Measurements from ENCODE around the gene MARCOL. TPM values are rescaled to one million over a fixed set of nuclear protein-coding genes. Genes with fewer than 3 reads are reported as not detected.

The MARCOL gene
- not detected for total RNA-seq

GRCh38 chr5:148238418-148238794 is at the start of gene MARCOL:
MARCOL (plus strand) TSS chr5:148238525; CDS start chr5:148238598, 73 bp downstream.
- Mint-ChIP-seq H3K36me3 (no peaks in the 10 kb centered on the region), H3K4me1 (no peaks in the 10 kb centered on the region), H3K9me3 (no peaks in the 10 kb centered on the region), H3K27me3 (peaks cover 3% of the 10 kb centered on the region), H3K4me3 (no peak within 1 kb of the TSS), H3K27ac (no peak within 1 kb of the TSS)
- no peak for DNase-seq

- no peaks in the 10 kb centered on the region for H3K36me3 Mint-ChIP-seq
- H3K27ac Mint-ChIP-seq: no peak overlapping the region
- H3K27me3 Mint-ChIP-seq: peaks cover 26% of the 10 kb centered on the region
- no peaks in the 10 kb centered on the region for H3K9me3 Mint-ChIP-seq
- no peak overlapping the region for H3K4me3 Mint-ChIP-seq
- H3K4me1 Mint-ChIP-seq: peaks cover 11% of the 10 kb centered on the region
- DNase-seq: no peak
Measured at GRCh38 chr5:148191010-148191409, 47.3 kb upstream of the MARCOL start.

- Mint-ChIP-seq H3K36me3 (no peaks in the 10 kb centered on the region), H3K27ac (no peak overlapping the region), H3K4me3 (no peak overlapping the region), H3K27me3 (peaks cover 32% of the 10 kb centered on the region), H3K4me1 (peaks cover 7% of the 10 kb centered on the region), H3K9me3 (no peaks in the 10 kb centered on the region)
- no peak for DNase-seq
Measured at GRCh38 chr5:148193202-148193601, 45.1 kb upstream of the MARCOL start.

- Mint-ChIP-seq H3K9me3 (no peaks in the 10 kb centered on the region), H3K27ac (no peak overlapping the region), H3K36me3 (no peaks in the 10 kb centered on the region)
Measured at GRCh38 chr5:148201151-148201550, 37.2 kb upstream of the MARCOL start.

GRCh38 chr5:148202531-148203203 is 35.7 kb upstream of the MARCOL start, which contains the start of gene SPINK6:
SPINK6 (plus strand) TSS chr5:148203042; CDS start chr5:148203097, 55 bp downstream.
- DNase-seq: no peak
- H3K4me3 Mint-ChIP-seq: no peak within 1 kb of the TSS
- H3K4me1 Mint-ChIP-seq: no peaks in the 10 kb centered on the region
- no peaks in the 10 kb centered on the region for H3K9me3 Mint-ChIP-seq
- H3K36me3 Mint-ChIP-seq: no peaks in the 10 kb centered on the region
- H3K27ac Mint-ChIP-seq: no peak within 1 kb of the TSS
- peaks cover 39% of the 10 kb centered on the region for H3K27me3 Mint-ChIP-seq

More at GRCh38 chr5:148201151-148201550, 37.2 kb upstream of the MARCOL start:
- Mint-ChIP-seq H3K27me3 (peaks cover 40% of the 10 kb centered on the region), H3K4me1 (no peaks in the 10 kb centered on the region), H3K4me3 (no peak overlapping the region)
- DNase-seq: no peak

- H3K4me1 Mint-ChIP-seq: no peaks in the 10 kb centered on the region
- H3K9me3 Mint-ChIP-seq: no peaks in the 10 kb centered on the region
- peaks cover 26% of the 10 kb centered on the region for H3K27me3 Mint-ChIP-seq
- no peak for DNase-seq
- no peak overlapping the region for H3K27ac Mint-ChIP-seq
- H3K36me3 Mint-ChIP-seq: no peaks in the 10 kb centered on the region
- H3K4me3 Mint-ChIP-seq: no peak overlapping the region
Measured at GRCh38 chr5:148205044-148205806, 33.1 kb upstream of the MARCOL start.

- no peak overlapping the region for H3K27ac Mint-ChIP-seq
- H3K9me3 Mint-ChIP-seq: no peaks in the 10 kb centered on the region
- H3K4me3 Mint-ChIP-seq: no peak overlapping the region
- H3K36me3 Mint-ChIP-seq: no peaks in the 10 kb centered on the region
- peaks cover 26% of the 10 kb centered on the region for H3K27me3 Mint-ChIP-seq
- no peaks in the 10 kb centered on the region for H3K4me1 Mint-ChIP-seq
- no peak for DNase-seq
Measured at GRCh38 chr5:148205865-148206264, 32.5 kb upstream of the MARCOL start.

GRCh38 chr5:148206620-148207019 is 31.7 kb upstream of the MARCOL start:
- no peak for DNase-seq
- Mint-ChIP-seq H3K27me3 (peaks cover 23% of the 10 kb centered on the region), H3K27ac (no peak overlapping the region), H3K9me3 (no peaks in the 10 kb centered on the region), H3K4me3 (no peak overlapping the region), H3K4me1 (no peaks in the 10 kb centered on the region), H3K36me3 (no peaks in the 10 kb centered on the region)

GRCh38 chr5:148208226-148208625 is 30.1 kb upstream of the MARCOL start:
- Mint-ChIP-seq H3K4me3 (no peak overlapping the region), H3K9me3 (no peaks in the 10 kb centered on the region), H3K27me3 (peaks cover 17% of the 10 kb centered on the region), H3K36me3 (no peaks in the 10 kb centered on the region), H3K4me1 (no peaks in the 10 kb centered on the region), H3K27ac (no peak overlapping the region)
- no peak for DNase-seq

- H3K27ac Mint-ChIP-seq: no peak overlapping the region
- no peaks in the 10 kb centered on the region for H3K36me3 Mint-ChIP-seq
- H3K4me1 Mint-ChIP-seq: no peaks in the 10 kb centered on the region
- DNase-seq: no peak
- H3K27me3 Mint-ChIP-seq: peaks cover 17% of the 10 kb centered on the region
- no peak overlapping the region for H3K4me3 Mint-ChIP-seq
- H3K9me3 Mint-ChIP-seq: no peaks in the 10 kb centered on the region
Measured at GRCh38 chr5:148209151-148209770, 29.1 kb upstream of the MARCOL start.

GRCh38 chr5:148214665-148215185 is 23.6 kb upstream of the MARCOL start:
- H3K4me3 Mint-ChIP-seq: no peak overlapping the region
- no peak overlapping the region for H3K27ac Mint-ChIP-seq
- DNase-seq: no peak
- H3K4me1 Mint-ChIP-seq: no peaks in the 10 kb centered on the region
- no peaks in the 10 kb centered on the region for H3K9me3 Mint-ChIP-seq
- H3K27me3 Mint-ChIP-seq: peaks cover 6% of the 10 kb centered on the region
- H3K36me3 Mint-ChIP-seq: no peaks in the 10 kb centered on the region

GRCh38 chr5:148221508-148221907 is 16.8 kb upstream of the MARCOL start:
- H3K4me1 Mint-ChIP-seq: no peaks in the 10 kb centered on the region
- no peaks in the 10 kb centered on the region for H3K36me3 Mint-ChIP-seq
- no peak for DNase-seq
- H3K4me3 Mint-ChIP-seq: no peak overlapping the region
- peaks cover 23% of the 10 kb centered on the region for H3K27me3 Mint-ChIP-seq
- H3K9me3 Mint-ChIP-seq: no peaks in the 10 kb centered on the region
- no peak overlapping the region for H3K27ac Mint-ChIP-seq

GRCh38 chr5:148224117-148224742 is 14.1 kb upstream of the MARCOL start:
- Mint-ChIP-seq H3K36me3 (no peaks in the 10 kb centered on the region), H3K4me1 (no peaks in the 10 kb centered on the region), H3K27me3 (peaks cover 33% of the 10 kb centered on the region), H3K4me3 (no peak overlapping the region), H3K9me3 (no peaks in the 10 kb centered on the region), H3K27ac (no peak overlapping the region)
- no peak for DNase-seq

- Mint-ChIP-seq H3K27me3 (peaks cover 27% of the 10 kb centered on the region), H3K4me1 (no peaks in the 10 kb centered on the region), H3K4me3 (no peak overlapping the region), H3K9me3 (peaks cover 2% of the 10 kb centered on the region), H3K27ac (no peak overlapping the region), H3K36me3 (no peaks in the 10 kb centered on the region)
- DNase-seq: no peak
Measured at GRCh38 chr5:148228392-148228984, 9.8 kb upstream of the MARCOL start.
